ENCODE results near the gene SERBP1. TPM values are rescaled to one million over a fixed set of nuclear protein-coding genes. Genes with fewer than 3 reads are reported as not detected.

Gene SERBP1
- total RNA-seq, 4 donors from 2014 or later: 203 to 254 (median 223) TPM

DNA sequence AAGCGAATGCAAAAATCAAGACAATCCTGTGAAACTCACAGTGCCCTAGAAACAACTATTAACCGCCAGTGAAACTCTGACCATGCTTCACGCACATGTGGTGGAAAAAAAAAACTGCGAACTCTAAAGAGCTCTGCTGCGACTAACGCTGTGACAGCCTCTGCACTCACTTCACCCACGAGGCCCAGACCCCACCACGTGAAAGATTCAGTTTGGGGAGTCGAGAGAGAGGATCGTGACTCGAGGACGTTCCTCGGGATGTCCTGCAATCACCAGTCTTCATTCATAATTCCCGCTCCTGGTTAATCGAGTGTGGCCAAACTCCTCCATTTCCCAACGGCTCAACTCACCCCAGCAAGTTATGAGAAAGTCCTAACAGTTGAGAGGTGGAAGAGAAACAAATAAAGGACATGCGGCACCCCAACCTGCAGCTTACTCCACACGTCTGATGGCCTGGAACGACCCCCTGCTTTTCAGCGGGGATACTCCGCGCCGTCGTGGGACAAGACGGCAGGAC lies 1.1 kb downstream of the SERBP1 start:
- intact Hi-C loops (cut with DNase I): no loop called here
- no peak for DNase-seq (ENCODE audit: extremely low spot score)
- WGBS: 0% methylated on average over 24 of the region's 25 CpGs
- no peaks in the 10 kb centered on the region for H3K9me3 ChIP-seq
- H3K27me3 ChIP-seq: no peaks in the 10 kb centered on the region
- TF ChIP-seq EP300 (IDR thresholded peaks at IDR 0.05) (no peak), POLR2A (IDR thresholded peaks at IDR 0.05; ENCODE audit: low read depth) (no peak), POLR2AphosphoS5 (IDR thresholded peaks at IDR 0.05) (no peak)
- TF ChIP-seq, protein P1, sequence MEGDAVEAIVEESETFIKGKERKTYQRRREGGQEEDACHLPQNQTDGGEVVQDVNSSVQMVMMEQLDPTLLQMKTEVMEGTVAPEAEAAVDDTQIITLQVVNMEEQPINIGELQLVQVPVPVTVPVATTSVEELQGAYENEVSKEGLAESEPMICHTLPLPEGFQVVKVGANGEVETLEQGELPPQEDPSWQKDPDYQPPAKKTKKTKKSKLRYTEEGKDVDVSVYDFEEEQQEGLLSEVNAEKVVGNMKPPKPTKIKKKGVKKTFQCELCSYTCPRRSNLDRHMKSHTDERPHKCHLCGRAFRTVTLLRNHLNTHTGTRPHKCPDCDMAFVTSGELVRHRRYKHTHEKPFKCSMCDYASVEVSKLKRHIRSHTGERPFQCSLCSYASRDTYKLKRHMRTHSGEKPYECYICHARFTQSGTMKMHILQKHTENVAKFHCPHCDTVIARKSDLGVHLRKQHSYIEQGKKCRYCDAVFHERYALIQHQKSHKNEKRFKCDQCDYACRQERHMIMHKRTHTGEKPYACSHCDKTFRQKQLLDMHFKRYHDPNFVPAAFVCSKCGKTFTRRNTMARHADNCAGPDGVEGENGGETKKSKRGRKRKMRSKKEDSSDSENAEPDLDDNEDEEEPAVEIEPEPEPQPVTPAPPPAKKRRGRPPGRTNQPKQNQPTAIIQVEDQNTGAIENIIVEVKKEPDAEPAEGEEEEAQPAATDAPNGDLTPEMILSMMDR (IDR thresholded peaks at IDR 0.05): no peak
- peak overlapping the region; percentile 78 to 92 (median 80) for H3K4me3 ChIP-seq
- peaks cover 10 to 22% (median 18%) of the 10 kb centered on the region in 4 donors for H3K36me3 ChIP-seq
- peaks cover 32 to 58% (median 50%) of the 10 kb centered on the region in 4 donors for H3K4me1 ChIP-seq
- H3K27ac ChIP-seq (replicated peaks in 1 of 4): peak overlapping the region; percentile 92 to 96 (median 92)

- H3K9me3 ChIP-seq: no peaks in the 10 kb centered on the region
- no peaks in the 10 kb centered on the region for H3K27me3 ChIP-seq
- intact Hi-C loops (cut with DNase I): no loop called here
- 4% methylated on average over 3 of the region's 3 CpGs for WGBS
- peaks cover 32 to 47% (median 41%) of the 10 kb centered on the region in 4 donors for H3K4me1 ChIP-seq
- H3K4me3 ChIP-seq: peak overlapping the region; percentile 78 to 92 (median 80)
- DNase-seq (ENCODE audit: extremely low spot score): no peak
- TF ChIP-seq POLR2AphosphoS5 (IDR thresholded peaks at IDR 0.05) (no peak), EP300 (IDR thresholded peaks at IDR 0.05) (no peak), POLR2A (IDR thresholded peaks at IDR 0.05; ENCODE audit: low read depth) (no peak)
- TF ChIP-seq, protein P1 (IDR thresholded peaks at IDR 0.05): no peak
- peak overlapping the region in 1 of 4 donors; percentile 96 for H3K27ac ChIP-seq (replicated peaks in 1 of 4)
- peaks cover 21 to 33% (median 30%) of the 10 kb centered on the region in 4 donors for H3K36me3 ChIP-seq
Observed at GRCh38 chr1:67427947-67428346, 2.3 kb downstream of the SERBP1 start.

DNA sequence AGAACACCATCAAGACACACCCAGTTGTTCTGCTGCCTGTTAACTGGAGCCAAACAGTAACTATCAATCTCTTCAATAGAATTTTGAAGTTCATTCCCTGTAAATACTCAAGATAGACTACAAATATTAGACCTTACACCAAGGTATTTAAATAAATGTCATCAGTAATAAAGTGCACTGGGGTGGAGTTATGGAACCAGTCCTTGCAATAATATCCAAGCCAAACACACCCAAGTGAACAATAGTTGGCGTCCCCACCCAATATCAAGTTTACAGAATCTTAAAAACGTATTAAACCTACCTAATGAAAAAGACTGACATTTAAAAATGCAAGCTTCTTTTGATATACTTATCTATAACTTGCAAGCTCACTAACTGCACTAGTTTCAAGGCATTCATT lies 2.7 kb downstream of the SERBP1 start:
- Histone ChIP-seq H3K36me3 (peaks cover 26 to 38% (median 34%) of the 10 kb centered on the region in 4 donors), H3K4me3 (peak overlapping the region; percentile 78 to 92 (median 80)), H3K4me1 (peaks cover 32 to 45% (median 39%) of the 10 kb centered on the region in 4 donors), H3K9me3 (no peaks in the 10 kb centered on the region), H3K27ac (replicated peaks in 1 of 4) (no peak overlapping the region), H3K27me3 (no peaks in the 10 kb centered on the region)
- 11% methylated on average over 2 of the region's 2 CpGs for WGBS
- TF ChIP-seq POLR2A (IDR thresholded peaks at IDR 0.05; ENCODE audit: low read depth) (no peak), EP300 (IDR thresholded peaks at IDR 0.05) (no peak), POLR2AphosphoS5 (IDR thresholded peaks at IDR 0.05) (no peak)
- TF ChIP-seq, protein P1 (IDR thresholded peaks at IDR 0.05): no peak
- no peak for DNase-seq (ENCODE audit: extremely low spot score)
- intact Hi-C loops (cut with DNase I): no loop called here

- H3K27ac ChIP-seq (replicated peaks in 1 of 4): no peak overlapping the region
- intact Hi-C loops (cut with DNase I): no loop called here
- peaks cover 12 to 46% (median 33%) of the 10 kb centered on the region in 4 donors for H3K4me1 ChIP-seq
- peaks cover 59 to 100% (median 84%) of the 10 kb centered on the region in 4 donors for H3K36me3 ChIP-seq
- H3K27me3 ChIP-seq: no peaks in the 10 kb centered on the region
- TF ChIP-seq EP300 (IDR thresholded peaks at IDR 0.05) (no peak), POLR2AphosphoS5 (IDR thresholded peaks at IDR 0.05) (no peak), POLR2A (IDR thresholded peaks at IDR 0.05; ENCODE audit: low read depth) (no peak)
- TF ChIP-seq, protein P1 (IDR thresholded peaks at IDR 0.05): no peak
- no peak overlapping the region for H3K4me3 ChIP-seq
- no peak for DNase-seq (ENCODE audit: extremely low spot score)
- H3K9me3 ChIP-seq: no peaks in the 10 kb centered on the region
Observed at GRCh38 chr1:67420835-67421492, 9.2 kb downstream of the SERBP1 start.
